Left lung (tissue), 10 donors: Measurements from ENCODE around the gene FGGY. TPM values are rescaled to one million over a fixed set of nuclear protein-coding genes. Genes with fewer than 3 reads are reported as not detected.

Source experiments
- ATAC-seq: fragments of 200-7000 bp; cut with Tn5 transposase; one replicate; pipeline ENCODE4 v1.9.1; 2020; ENCODE audit warnings: moderate library complexity
- DNase-seq, 4 donors: peaks; one replicate each; pipeline ENCODE4 v3.0.0-alpha.2; 2013 to 2020
- H3K27ac ChIP-seq, 2 donors: fragments of 200-600 bp; sonication (generic) in 1 of 2; one replicate each; pipeline versions ENCODE4 v1.5.0 to v1.8.0; 2020 to 2021
- H3K27me3 ChIP-seq, 2 donors: fragments of 200-600 bp; sonication (generic) in 1 of 2; one replicate each; pipeline versions ENCODE4 v1.5.0 to v1.8.0; 2020 to 2021
- H3K36me3 ChIP-seq, 2 donors: fragments of 200-600 bp; sonication (generic) in 1 of 2; one replicate each; pipeline versions ENCODE4 v1.5.0 to v1.8.0; 2020 to 2021
- H3K4me1 ChIP-seq, 2 donors: fragments of 200-600 bp; one replicate each; pipeline ENCODE4 v1.8.0; 2021
- H3K4me3 ChIP-seq, 2 donors: fragments of 200-600 bp; sonication (generic) in 1 of 2; one replicate each; pipeline versions ENCODE4 v1.5.0 to v1.8.0; 2020 to 2021; ENCODE audit warnings: mild to moderate bottlenecking in 1 of 2
- H3K9me3 ChIP-seq, 2 donors: fragments of 200-600 bp; sonication (generic) in 1 of 2; one replicate each; pipeline versions ENCODE4 v1.5.0 to v1.8.0; 2020 to 2021
- intact Hi-C, 2 donors: fragments of 100-400 bp; cut with DNase I; formaldehyde crosslinking; loops; one replicate each; pipeline versions ENCODE4 v1.11.2 to v1.14.2; 2022
- polyA plus RNA-seq, 6 donors: library from polyadenylated mRNA; unstranded; fragments of 120-200 nt; gene quantifications; one replicate each; pipeline ENCODE4 v1.2.1, GENCODE V29; 2013; ENCODE audit not compliant: insufficient read length in 6 of 6
- total RNA-seq, 2 donors: library from RNA; stranded (reverse); fragmentation: NEBNext Ultra II Directional; extraction: Animal tissue kit (Norgen Biotek cat#: 25700); gene quantifications; one replicate each; pipeline ENCODE4 v1.2.1, GENCODE V29; 2021
- TF ChIP-seq, protein P1 (sequence below), 2 donors: fragments of 200-600 bp; sonication (generic) in 1 of 2; IDR thresholded peaks; one replicate each; pipeline versions ENCODE4 v1.5.0 to v1.8.0; 2021; ENCODE audit warnings: antibody characterized with exemption in 2 of 2
- donor health status: DM: no; HTN: yes; CAD: no.
- donor health status: DM: no; HTN: no; CAD: no.

FGGY gene
- total and polyA plus RNA-seq, 8 donors: 13.5 to 22.7 (median 18.4) TPM

DNA sequence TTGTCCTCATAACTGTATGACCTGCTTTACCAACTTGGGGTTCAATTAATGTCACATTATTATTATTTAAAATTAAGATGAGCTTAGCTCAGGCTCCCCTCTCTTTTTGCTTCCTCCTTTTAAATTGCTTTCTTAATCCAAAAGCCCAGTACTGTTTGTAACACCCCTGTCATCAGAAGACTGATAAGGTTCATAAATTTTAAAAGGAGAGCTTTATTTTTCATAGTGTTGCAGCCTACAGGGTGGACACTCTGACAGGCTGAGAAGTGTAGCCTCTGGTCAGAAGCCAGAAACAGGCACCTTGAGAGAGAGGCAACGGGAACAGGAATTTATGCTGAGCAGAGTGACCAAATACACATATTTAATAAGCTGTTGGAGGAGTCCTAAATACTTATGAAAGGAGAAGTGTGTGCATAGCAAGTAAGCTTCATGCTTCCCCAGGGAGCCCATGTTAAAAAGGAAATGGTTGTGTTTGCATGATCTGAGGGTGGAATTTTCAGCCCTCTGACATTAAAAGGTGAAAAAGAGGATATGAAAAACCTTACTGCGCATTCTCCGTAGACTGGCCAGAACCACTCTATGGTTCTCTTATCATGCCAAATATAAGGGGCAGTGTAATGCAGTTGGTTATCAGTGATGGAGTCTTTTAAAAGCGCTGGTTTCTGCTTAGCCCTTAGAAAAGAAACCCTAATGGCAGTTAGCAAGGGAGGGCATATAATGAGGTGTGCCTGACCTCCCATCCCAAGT, 30.5 kb upstream of the FGGY start:
- ATAC-seq (peak; percentile 64), DNase-seq (no peak)
- TF ChIP-seq, protein P1, sequence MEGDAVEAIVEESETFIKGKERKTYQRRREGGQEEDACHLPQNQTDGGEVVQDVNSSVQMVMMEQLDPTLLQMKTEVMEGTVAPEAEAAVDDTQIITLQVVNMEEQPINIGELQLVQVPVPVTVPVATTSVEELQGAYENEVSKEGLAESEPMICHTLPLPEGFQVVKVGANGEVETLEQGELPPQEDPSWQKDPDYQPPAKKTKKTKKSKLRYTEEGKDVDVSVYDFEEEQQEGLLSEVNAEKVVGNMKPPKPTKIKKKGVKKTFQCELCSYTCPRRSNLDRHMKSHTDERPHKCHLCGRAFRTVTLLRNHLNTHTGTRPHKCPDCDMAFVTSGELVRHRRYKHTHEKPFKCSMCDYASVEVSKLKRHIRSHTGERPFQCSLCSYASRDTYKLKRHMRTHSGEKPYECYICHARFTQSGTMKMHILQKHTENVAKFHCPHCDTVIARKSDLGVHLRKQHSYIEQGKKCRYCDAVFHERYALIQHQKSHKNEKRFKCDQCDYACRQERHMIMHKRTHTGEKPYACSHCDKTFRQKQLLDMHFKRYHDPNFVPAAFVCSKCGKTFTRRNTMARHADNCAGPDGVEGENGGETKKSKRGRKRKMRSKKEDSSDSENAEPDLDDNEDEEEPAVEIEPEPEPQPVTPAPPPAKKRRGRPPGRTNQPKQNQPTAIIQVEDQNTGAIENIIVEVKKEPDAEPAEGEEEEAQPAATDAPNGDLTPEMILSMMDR (IDR thresholded peaks at IDR 0.05): no peak
- Histone ChIP-seq H3K4me1 (no peaks in the 10 kb centered on the region), H3K36me3 (no peaks in the 10 kb centered on the region), H3K9me3 (no peaks in the 10 kb centered on the region), H3K4me3 (no peak overlapping the region), H3K27me3 (no peaks in the 10 kb centered on the region), H3K27ac (peak overlapping the region in 1 of 2 donors; percentile 34)
- intact Hi-C loops: no loop called here

DNA sequence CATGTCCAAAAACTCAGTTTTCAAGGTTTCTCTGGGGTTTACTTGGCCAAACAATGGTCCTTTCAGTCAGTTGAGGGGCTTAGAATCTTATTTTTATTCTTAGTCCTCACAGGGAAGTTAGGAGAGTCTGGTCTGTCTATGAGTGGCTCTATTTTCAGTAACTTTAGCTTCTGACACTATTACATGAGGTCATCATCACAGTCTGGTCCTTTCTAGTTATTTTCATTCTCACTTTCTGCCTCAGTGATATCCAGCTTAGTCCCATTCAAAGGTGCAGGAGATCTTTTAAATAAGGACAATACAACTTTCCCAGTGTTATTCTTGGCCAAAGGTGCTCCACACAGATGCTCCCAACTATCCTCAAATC, 30.0 kb upstream of the FGGY start:
- intact Hi-C loops: no loop called here
- peaks cover 0 to 1% of the 10 kb centered on the region in 2 donors for H3K4me1 ChIP-seq
- TF ChIP-seq, protein P1 (IDR thresholded peaks at IDR 0.05): no peak
- no peaks in the 10 kb centered on the region for H3K27me3 ChIP-seq
- no peak for DNase-seq
- H3K4me3 ChIP-seq: no peak overlapping the region
- no peaks in the 10 kb centered on the region for H3K36me3 ChIP-seq
- H3K9me3 ChIP-seq: no peaks in the 10 kb centered on the region
- H3K27ac ChIP-seq: peak overlapping the region in 1 of 2 donors; percentile 34
- no peak for ATAC-seq

DNA sequence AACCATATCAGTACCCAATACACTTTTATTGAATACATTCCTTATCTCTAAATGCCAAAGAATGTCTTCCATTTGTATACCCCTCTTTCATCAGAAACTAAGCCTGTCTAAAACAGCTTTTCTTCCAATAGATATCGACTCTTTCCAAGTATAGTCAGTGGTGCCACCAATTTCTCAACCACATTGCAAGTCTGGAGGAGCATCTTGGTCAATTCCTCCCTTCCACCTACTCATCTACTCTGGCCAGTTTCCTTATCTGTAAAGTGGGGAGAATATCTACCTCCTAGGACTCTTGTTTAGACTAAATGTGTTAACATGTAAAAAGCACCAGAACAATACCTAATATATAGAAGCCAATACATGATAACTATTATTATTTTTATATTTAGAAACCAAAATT, 28.5 kb upstream of the FGGY start:
- Histone ChIP-seq H3K4me3 (no peak overlapping the region), H3K4me1 (peaks cover 0 to 11% of the 10 kb centered on the region in 2 donors), H3K9me3 (no peaks in the 10 kb centered on the region), H3K36me3 (no peaks in the 10 kb centered on the region), H3K27me3 (no peaks in the 10 kb centered on the region), H3K27ac (no peak overlapping the region)
- no peak for ATAC-seq
- TF ChIP-seq, protein P1 (IDR thresholded peaks at IDR 0.05): no peak
- intact Hi-C loops: no loop called here
- DNase-seq: no peak

DNA sequence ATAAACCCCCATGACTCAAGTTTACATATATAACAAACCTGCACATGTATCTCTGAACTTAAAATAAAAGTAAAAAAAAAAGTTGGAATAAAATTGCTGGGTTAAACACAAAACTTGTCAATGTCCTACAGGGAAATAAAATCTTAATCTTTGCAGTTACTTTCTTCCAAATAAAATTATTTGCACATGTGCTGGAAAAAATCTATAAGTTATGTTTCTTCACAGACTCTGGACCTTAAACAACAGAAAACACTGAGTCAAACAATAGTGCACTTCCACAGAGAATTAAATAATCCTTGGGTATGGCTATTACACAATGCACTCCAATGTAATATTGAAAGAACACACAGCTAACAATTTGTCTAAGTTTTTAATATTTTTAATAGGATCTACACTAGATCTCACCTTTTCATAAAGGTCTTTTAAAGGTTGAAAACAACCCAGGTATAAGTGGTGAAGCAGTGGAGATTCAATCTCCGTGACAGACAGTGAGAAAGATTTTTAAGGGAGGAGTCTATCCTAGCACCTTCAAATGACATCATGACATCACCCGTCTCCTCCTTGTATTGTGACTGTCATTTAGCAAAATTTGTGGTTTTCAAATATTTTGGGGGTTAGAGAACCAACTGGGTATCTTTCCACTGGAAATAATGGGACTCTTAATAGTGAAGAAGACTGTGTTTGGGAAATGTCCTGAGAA, 25.2 kb upstream of the FGGY start:
- Histone ChIP-seq H3K4me1 (peaks cover 0 to 11% of the 10 kb centered on the region in 2 donors), H3K27me3 (no peaks in the 10 kb centered on the region), H3K27ac (no peak overlapping the region), H3K4me3 (no peak overlapping the region), H3K9me3 (no peaks in the 10 kb centered on the region), H3K36me3 (no peaks in the 10 kb centered on the region)
- ATAC-seq: no peak
- TF ChIP-seq, protein P1 (IDR thresholded peaks at IDR 0.05): no peak
- no peak for DNase-seq
- intact Hi-C loops: no loop called here

DNA sequence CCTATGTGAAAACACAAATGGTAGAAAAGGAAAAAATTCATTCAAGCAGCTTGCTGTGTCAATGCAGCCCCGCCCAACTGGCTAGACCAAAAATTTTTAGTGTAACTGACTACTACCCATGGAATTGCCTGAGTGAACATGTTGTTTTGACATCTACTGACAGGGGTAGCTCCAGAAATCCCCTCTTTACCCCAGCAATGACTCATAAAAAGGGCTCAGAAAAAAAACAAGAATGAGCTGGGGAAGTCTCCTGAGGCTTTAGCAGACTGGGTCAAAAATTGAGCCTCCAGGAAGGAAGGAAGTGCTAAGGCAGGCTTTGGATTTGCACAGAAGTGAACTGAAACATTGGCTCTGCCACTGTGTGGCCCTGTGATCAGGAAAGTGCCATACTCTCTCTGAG, 24.4 kb upstream of the FGGY start:
- intact Hi-C loops: no loop called here
- peak overlapping the region in 1 of 2 donors; percentile 58 for H3K27ac ChIP-seq
- H3K4me1 ChIP-seq: peaks cover 0 to 11% of the 10 kb centered on the region in 2 donors
- TF ChIP-seq, protein P1 (IDR thresholded peaks at IDR 0.05): no peak
- H3K27me3 ChIP-seq: no peaks in the 10 kb centered on the region
- no peaks in the 10 kb centered on the region for H3K36me3 ChIP-seq
- no peak overlapping the region for H3K4me3 ChIP-seq
- ATAC-seq (peak; percentile 35), DNase-seq (no peak)
- no peaks in the 10 kb centered on the region for H3K9me3 ChIP-seq
